ENCODE results near the gene IFI44.

The IFI44 gene

DNA sequence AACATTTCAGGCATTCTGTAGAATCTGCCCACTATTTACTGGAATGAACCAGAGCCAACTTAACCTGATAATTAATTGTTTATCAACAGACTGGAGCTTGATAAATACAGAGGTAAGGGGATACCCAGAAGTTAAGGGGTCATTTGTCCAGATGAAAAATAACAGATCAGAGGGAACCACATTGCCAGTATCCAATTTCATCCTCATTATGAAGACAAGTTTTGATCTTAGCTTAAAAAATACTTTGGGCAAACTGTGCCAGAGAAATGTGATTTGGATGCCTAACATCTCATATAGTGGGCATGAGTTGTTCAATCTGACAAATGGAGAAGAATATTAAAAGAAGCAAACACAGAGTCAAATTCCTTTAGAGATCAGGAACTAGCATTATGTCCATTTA is 63.7 kb downstream of the IFI44 start:
- no peak for DNase-seq
